ENCODE measurements around the gene FAM162A.
"Not testable (repeated sequence)": the region's sequence is repeated elsewhere in the genome, so short reads cannot be mapped to it uniquely, and the experiment has no call there.

The FAM162A gene

DNA sequence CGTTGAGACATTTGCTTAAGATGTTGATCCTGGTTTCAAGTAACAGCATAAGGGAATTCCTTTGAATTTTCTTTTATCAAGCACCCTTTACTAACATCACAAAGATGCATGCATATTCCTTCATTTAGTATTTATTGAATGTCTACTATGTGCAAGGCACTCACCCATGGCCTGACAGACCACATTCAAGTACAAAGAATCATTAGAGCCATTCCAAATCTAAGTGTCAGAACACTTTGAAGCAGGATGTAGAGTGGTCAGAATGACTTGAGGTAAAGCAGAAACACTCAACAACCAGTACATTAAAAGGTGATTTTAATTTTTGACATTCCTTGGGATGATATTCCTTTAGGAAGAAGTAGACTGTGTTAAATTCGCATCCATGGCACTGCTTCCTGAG lies 37.9 kb downstream of the FAM162A start:
- DNase-seq: no peak

- DNase-seq: no peak
These were observed 44.0 kb downstream of the FAM162A start for GRCh38 chr3:122427857-122428471.

DNA sequence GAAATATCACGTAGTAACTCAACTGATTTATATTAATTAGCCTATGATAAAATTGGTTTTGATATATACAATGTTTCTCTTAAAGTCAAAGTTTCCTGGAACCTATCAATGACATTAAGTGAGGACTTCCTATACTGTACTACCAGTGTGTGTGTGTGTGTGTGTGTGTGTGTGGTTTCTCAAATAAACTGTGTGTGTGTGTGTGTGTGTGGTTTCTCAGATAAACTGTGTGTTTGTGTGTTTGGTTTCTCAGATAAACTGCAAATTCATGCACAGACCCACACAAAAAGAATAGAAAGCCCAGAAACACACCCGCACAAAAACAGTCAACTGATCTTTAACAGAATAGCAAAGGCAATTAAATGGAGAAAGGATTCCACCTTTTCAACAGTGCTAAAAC lies 46.4 kb downstream of the FAM162A start:
- no peak for DNase-seq

- DNase-seq: no peak
These were observed 52.0 kb downstream of the FAM162A start for GRCh38 chr3:122435950-122436349.

DNA sequence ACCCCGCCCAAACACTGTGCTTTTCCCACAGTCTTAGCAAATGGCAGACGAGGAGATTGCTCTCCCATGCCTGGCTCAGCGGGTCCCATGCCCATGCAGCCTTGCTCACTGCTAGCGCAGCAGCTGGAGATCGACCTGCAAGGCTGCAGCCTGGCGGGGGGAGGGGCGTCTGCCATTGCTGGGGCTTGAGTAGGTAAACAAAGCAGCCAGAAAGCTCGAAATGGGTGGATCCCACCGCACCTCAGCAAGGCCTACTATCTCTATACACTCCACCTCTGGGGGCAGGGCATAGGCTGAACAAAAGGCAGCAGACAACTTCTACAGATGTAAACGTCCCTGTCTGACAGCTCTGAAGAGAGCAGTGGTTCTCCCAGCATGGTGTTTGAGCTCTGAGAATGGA lies 59.1 kb downstream of the FAM162A start:
- no peak for DNase-seq

DNA sequence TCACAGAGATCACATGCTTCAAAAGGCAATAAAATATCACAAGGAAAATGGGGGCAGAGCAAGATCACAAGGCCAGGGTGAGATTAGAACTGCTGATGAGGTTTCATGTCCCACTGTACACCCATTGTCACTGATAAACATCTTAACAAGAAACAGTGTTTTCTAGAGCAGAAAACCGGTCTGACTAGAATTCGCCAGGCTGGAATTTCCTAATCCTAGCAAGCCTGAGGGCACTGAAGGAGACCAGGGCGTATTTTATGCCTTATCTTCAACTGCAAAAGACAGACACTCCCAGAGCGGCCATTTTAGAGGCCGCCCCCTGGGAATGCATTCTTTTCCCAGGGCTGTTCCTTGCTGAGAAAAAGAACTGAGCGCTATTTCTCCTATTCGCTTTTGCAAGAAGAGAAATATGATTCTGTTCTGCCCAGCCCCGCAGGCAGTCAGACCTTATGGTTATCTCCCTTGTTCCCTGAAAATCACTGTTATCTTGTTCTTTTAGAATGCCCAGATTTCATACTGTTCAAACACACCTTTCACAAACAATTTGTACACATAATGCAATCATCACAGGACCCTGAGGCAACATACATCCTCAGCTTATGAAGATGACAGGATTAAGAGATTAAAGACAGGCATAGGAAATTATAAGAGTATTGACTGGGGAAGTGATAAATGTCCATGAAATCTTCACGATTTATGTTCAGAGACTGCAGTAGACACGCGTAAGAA lies 59.9 kb downstream of the FAM162A start:
- not testable (repeated sequence) for DNase-seq

GRCh38 chr3:122444491-122444887 lies 60.5 kb downstream of the FAM162A start:
- DNase-seq: not testable (repeated sequence)

GRCh38 chr3:122448218-122448617 lies 64.2 kb downstream of the FAM162A start:
- not testable (repeated sequence) for DNase-seq

DNA sequence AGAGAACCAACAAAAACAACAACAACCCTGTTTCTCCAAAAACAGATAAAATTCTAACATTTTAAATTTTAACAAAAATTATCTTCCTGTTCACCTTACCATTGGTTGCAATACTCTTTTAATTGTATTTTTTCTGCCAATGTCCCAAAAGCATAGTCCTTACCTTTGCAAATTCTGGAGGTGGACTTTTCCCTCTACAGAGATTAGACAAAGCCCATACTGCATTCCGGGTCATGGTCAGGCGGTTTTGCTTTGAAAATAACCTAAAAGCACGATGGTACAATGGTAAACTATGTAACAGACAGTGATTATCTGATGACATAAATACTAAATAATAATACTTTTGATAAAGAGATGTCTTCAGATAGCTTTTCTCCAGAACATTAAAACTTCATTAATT lies 67.4 kb downstream of the FAM162A start:
- no peak for DNase-seq

DNA sequence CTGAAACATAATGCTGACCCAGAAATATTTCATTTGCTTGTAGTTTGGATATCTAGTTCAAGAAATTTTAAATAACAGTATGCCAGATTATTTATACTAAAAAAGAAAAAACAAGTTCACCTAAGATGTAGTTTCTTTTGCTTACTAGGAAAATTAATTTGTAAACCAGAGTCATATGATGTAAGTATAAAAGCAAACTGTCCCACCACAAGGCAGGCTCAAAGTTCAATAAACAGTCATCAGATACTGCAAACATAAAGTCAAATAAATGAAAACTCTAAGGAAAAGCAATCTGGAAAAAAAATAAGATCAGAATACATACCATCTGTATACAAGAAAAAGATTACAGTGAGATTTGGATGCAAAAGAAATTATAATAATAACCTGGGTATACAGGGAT lies 72.1 kb downstream of the FAM162A start:
- no peak for DNase-seq

- DNase-seq: no peak
These were observed 73.7 kb downstream of the FAM162A start for GRCh38 chr3:122457706-122458105.

DNA sequence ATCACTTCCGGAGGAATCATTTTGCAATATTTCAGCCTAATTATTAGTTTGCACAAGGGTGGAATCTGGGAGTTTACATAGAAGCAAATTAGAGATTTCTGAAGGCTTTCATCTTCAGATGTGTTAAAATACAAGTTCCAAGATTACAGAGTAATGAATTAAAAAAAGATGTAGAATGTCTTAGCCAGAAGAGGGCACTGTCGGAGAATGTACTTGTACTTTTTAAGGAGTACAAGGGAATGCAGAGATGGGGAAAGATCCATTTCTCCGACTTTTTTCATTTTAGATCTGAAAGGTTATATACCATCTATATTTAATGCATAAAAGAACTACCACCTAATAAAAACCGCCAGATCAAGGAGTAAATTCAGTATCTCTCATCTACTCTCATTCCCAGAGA lies 75.0 kb downstream of the FAM162A start:
- no peak for DNase-seq

DNA sequence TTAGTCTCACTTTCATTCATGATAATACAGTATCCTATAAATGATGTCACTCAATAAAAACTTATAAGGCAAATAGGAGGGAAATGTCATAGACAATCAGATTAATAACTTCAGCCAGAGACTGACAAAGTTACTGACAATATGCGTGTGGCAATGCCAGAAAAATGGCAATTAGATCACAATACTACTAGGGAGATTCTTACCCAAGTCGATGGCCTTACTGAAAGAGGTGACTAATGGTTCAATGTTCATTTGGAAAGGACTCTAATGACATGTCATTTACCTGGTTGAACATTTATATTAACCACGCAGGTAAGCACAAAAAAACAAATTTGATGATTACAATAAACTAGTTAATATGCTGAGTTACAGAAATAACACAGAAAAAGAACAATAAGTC lies 77.8 kb downstream of the FAM162A start:
- no peak for DNase-seq

Data from GDM1 (cell line).